Renal cortex interstitium (tissue), 15 donors: Measurements from ENCODE around the gene PPCDC. TPM values are rescaled to one million over a fixed set of nuclear protein-coding genes. Genes with fewer than 3 reads are reported as not detected.
A peak's percentile ranks its signal among the peaks of the same experiment; 100 is the strongest.

Experiments
- DNase-seq, 11 donors: peaks; one replicate each; pipeline ENCODE4 v3.0.0-alpha.2; 2013; ENCODE audit warnings: low read depth in 9 of 11, low spot score in 4 of 11; ENCODE audit errors: extremely low read depth in 1 of 11
- long read RNA-seq, 16 experiments: transcript quantifications; one replicate each; lab custom pipeline, GENCODE V29; 2026
- polyA plus RNA-seq, 3 donors: library from polyadenylated mRNA; unstranded; fragments of 120-200 nt; gene quantifications; one replicate each; pipeline ENCODE4 v1.2.1, GENCODE V29; 2013; ENCODE audit not compliant: insufficient read length in 3 of 3

PPCDC gene
- 10 to 100 TPM; 10.2 to 15.7 (median 12.5) TPM for polyA plus RNA-seq
- long read RNA-seq, donor 1, partial matches to known transcripts = 0 of 6 reads
- long read RNA-seq, donor 1, other reads (novel, unspliced or antisense) = 0 of 6 reads
- long read RNA-seq, donor 2, partial matches to known transcripts = 0 of 2 reads
- long read RNA-seq, donor 2, other reads (novel, unspliced or antisense) = 0 of 2 reads
- long read RNA-seq, donor 3, partial matches to known transcripts = 0 of 5 reads
- long read RNA-seq, donor 3, other reads (novel, unspliced or antisense) = 0 of 5 reads
- long read RNA-seq, donor 4, partial matches to known transcripts = 0 of 5 reads
- long read RNA-seq, donor 4, other reads (novel, unspliced or antisense) = 0 of 5 reads
- long read RNA-seq, donor 5 = 0 reads
- long read RNA-seq, donor 6, partial matches to known transcripts = 0 of 3 reads
- long read RNA-seq, donor 6, other reads (novel, unspliced or antisense) = 0 of 3 reads
- long read RNA-seq, donor 7, partial matches to known transcripts = 0 of 2 reads
- long read RNA-seq, donor 7, other reads (novel, unspliced or antisense) = 0 of 2 reads
- long read RNA-seq, donor 8 = 0 reads
- long read RNA-seq, donor 9, partial matches to known transcripts = 0 of 10 reads
- long read RNA-seq, donor 9, other reads (novel, unspliced or antisense) = 0 of 10 reads
- long read RNA-seq, donor 10, partial matches to known transcripts = 0 of 3 reads
- long read RNA-seq, donor 10, other reads (novel, unspliced or antisense) = 0 of 3 reads
- long read RNA-seq, donor 11, partial matches to known transcripts = 0 of 6 reads
- long read RNA-seq, donor 11, other reads (novel, unspliced or antisense) = 0 of 6 reads
- long read RNA-seq, donor 12, partial matches to known transcripts = 0 of 3 reads
- long read RNA-seq, donor 12, other reads (novel, unspliced or antisense) = 0 of 3 reads
- long read RNA-seq, donor 13 = 0 reads
- long read RNA-seq, donor 14, partial matches to known transcripts = 0 of 5 reads
- long read RNA-seq, donor 14, other reads (novel, unspliced or antisense) = 0 of 5 reads
- long read RNA-seq, donor 15, partial matches to known transcripts = 0 of 4 reads
- long read RNA-seq, donor 15, other reads (novel, unspliced or antisense) = 0 of 4 reads
- long read RNA-seq, donor 16, partial matches to known transcripts = 0 of 10 reads
- long read RNA-seq, donor 16, other reads (novel, unspliced or antisense) = 0 of 10 reads

GRCh38 chr15:75023181-75023871, at the start of gene PPCDC:
Gene PPCDC, plus strand, starts transcription at chr15:75023590. Its CDS starts 4,729 bp downstream, at chr15:75028319.
- DNase-seq = peak; percentile 84 to 97 (median 93)

- no peak for DNase-seq
Observed at GRCh38 chr15:74976159-74976558, 47.2 kb upstream of the PPCDC start.

GRCh38 chr15:74977599-74977998, 45.8 kb upstream of the PPCDC start:
- no peak for DNase-seq

GRCh38 chr15:74978077-74978476, 45.3 kb upstream of the PPCDC start:
- DNase-seq = no peak

- DNase-seq = no peak
Observed at GRCh38 chr15:74978503-74978902, 44.9 kb upstream of the PPCDC start.

- no peak for DNase-seq
Observed at GRCh38 chr15:74982183-74982582, 41.2 kb upstream of the PPCDC start.

GRCh38 chr15:74983725-74984231, 39.6 kb upstream of the PPCDC start:
- no peak for DNase-seq

GRCh38 chr15:74988007-74988800, 35.2 kb upstream of the PPCDC start:
- peak in 2 of 11 donors; percentile 14 to 20 for DNase-seq

- DNase-seq = no peak
Observed at GRCh38 chr15:74989527-74989926, 33.9 kb upstream of the PPCDC start.

- DNase-seq = no peak
Observed at GRCh38 chr15:74992619-74993018, 30.8 kb upstream of the PPCDC start.

- DNase-seq = no peak
Observed at GRCh38 chr15:74994236-74994635, 29.2 kb upstream of the PPCDC start.

GRCh38 chr15:74994685-74995084, 28.7 kb upstream of the PPCDC start:
- no peak for DNase-seq

- DNase-seq = peak; percentile 68 to 95 (median 92)
Observed at GRCh38 chr15:74995182-74995778, 28.1 kb upstream of the PPCDC start, which contains the start of gene SCAMP5. Gene SCAMP5, plus strand, starts transcription at chr15:74995563. Its CDS starts 16,277 bp downstream, at chr15:75011840.

GRCh38 chr15:74995779-74996765, 27.3 kb upstream of the PPCDC start:
- DNase-seq = peak in 4 of 11 donors; percentile 4 to 28 (median 18)

GRCh38 chr15:74997141-74997540, 26.2 kb upstream of the PPCDC start:
- no peak for DNase-seq

GRCh38 chr15:74997543-74997942, 25.8 kb upstream of the PPCDC start:
- DNase-seq = no peak
